ENCODE results near the gene CREM.

CREM gene

GRCh38 chr10:35195361-35196306 lies 69.0 kb downstream of the CREM start:
- Histone ChIP-seq H3K36me3 (replicated peaks) (no peaks in the 10 kb centered on the region), H3K27me3 (replicated peaks) (no peaks in the 10 kb centered on the region), H3K4me3 (ENCODE audit: low read depth, low read length) (peak overlapping the region; percentile 54), H3K27ac (peak overlapping the region; percentile 90)
- peak; percentile 95 for DNase-seq
- peak; percentile 75 for TF ChIP-seq CTCF (IDR thresholded peaks at IDR 0.05; ENCODE audit: low read depth, low read length, missing control alignments)
- in situ Hi-C loops (cut with HindIII; ENCODE audit: low pct_ligation_motif_present, low sequenced_read_pairs) = no loop called here

GRCh38 chr10:35200487-35200886 lies 73.8 kb downstream of the CREM start:
- H3K27ac ChIP-seq = no peak overlapping the region
- no peaks in the 10 kb centered on the region for H3K36me3 ChIP-seq (replicated peaks)
- no peak overlapping the region for H3K4me3 ChIP-seq (ENCODE audit: low read depth, low read length)
- TF ChIP-seq CTCF (IDR thresholded peaks at IDR 0.05; ENCODE audit: low read depth, low read length, missing control alignments) = no peak
- no peaks in the 10 kb centered on the region for H3K27me3 ChIP-seq (replicated peaks)
- in situ Hi-C loops (cut with HindIII; ENCODE audit: low pct_ligation_motif_present, low sequenced_read_pairs) = no loop called here
- no peak for DNase-seq

- H3K27ac ChIP-seq = no peak overlapping the region
- no peaks in the 10 kb centered on the region for H3K27me3 ChIP-seq (replicated peaks)
- no peak overlapping the region for H3K4me3 ChIP-seq (ENCODE audit: low read depth, low read length)
- H3K36me3 ChIP-seq (replicated peaks) = no peaks in the 10 kb centered on the region
- TF ChIP-seq CTCF (IDR thresholded peaks at IDR 0.05; ENCODE audit: low read depth, low read length, missing control alignments) = no peak
- no peak for DNase-seq
- in situ Hi-C loops (cut with HindIII; ENCODE audit: low pct_ligation_motif_present, low sequenced_read_pairs) = no loop called here
Observed at GRCh38 chr10:35201234-35201633, 74.6 kb downstream of the CREM start.

GRCh38 chr10:35202050-35202449 lies 75.4 kb downstream of the CREM start:
- in situ Hi-C loops (cut with HindIII; ENCODE audit: low pct_ligation_motif_present, low sequenced_read_pairs) = no loop called here
- no peak overlapping the region for H3K4me3 ChIP-seq (ENCODE audit: low read depth, low read length)
- no peak for DNase-seq
- H3K36me3 ChIP-seq (replicated peaks) = no peaks in the 10 kb centered on the region
- H3K27me3 ChIP-seq (replicated peaks) = no peaks in the 10 kb centered on the region
- no peak overlapping the region for H3K27ac ChIP-seq
- no peak for TF ChIP-seq CTCF (IDR thresholded peaks at IDR 0.05; ENCODE audit: low read depth, low read length, missing control alignments)

GRCh38 chr10:35203745-35204144 lies 77.1 kb downstream of the CREM start:
- H3K27ac ChIP-seq = no peak overlapping the region
- no peak for TF ChIP-seq CTCF (IDR thresholded peaks at IDR 0.05; ENCODE audit: low read depth, low read length, missing control alignments)
- in situ Hi-C loops (cut with HindIII; ENCODE audit: low pct_ligation_motif_present, low sequenced_read_pairs) = no loop called here
- DNase-seq = no peak
- no peak overlapping the region for H3K4me3 ChIP-seq (ENCODE audit: low read depth, low read length)
- H3K27me3 ChIP-seq (replicated peaks) = no peaks in the 10 kb centered on the region
- no peaks in the 10 kb centered on the region for H3K36me3 ChIP-seq (replicated peaks)

All from brain microvascular endothelial cell (primary cell).